ENCODE data around the gene POLR2J2. TPM values are rescaled to one million over a fixed set of nuclear protein-coding genes. Genes with fewer than 3 reads are reported as not detected.
"Not testable (repeated sequence)": the region's sequence is repeated elsewhere in the genome, so short reads cannot be mapped to it uniquely, and the experiment has no call there.

POLR2J2 gene
- total RNA-seq (1.6 TPM in 2 replicates), polyA plus RNA-seq (3.5 and 8.7 TPM in 2 replicates)

GRCh38 chr7:102671166-102671955, at the start of gene POLR2J2:
Gene POLR2J2 (minus strand): TSS chr7:102671663. CDS start chr7:102671601, 62 bp downstream.
- H3K79me2 ChIP-seq; H3K36me3 ChIP-seq (replicated peaks; ENCODE audit: insufficient read depth, low read depth); H3K9me3 ChIP-seq (ENCODE audit: low read depth); H3K4me1 ChIP-seq (ENCODE audit: insufficient read depth); H2AFZ ChIP-seq; H3K27me3 ChIP-seq; H3K9me2 ChIP-seq (replicated peaks; ENCODE audit: insufficient read depth); H4K20me1 ChIP-seq (ENCODE audit: insufficient read depth, poor library complexity, severe bottlenecking): not testable (repeated sequence)
- WGBS (ENCODE audit: low lambda C conversion rate, missing lambda C conversion rate) = 1% methylated on average over 29 of the region's 63 CpGs
- Histone ChIP-seq H3K4me3 (peak within 1 kb of the TSS; percentile 44), H3K4me2 (peak within 1 kb of the TSS; percentile 53), H3K27ac (peak within 1 kb of the TSS; percentile 65)
- peak; percentile 41 for TF ChIP-seq CTCF (IDR thresholded peaks at IDR 0.05; ENCODE audit: poor library complexity)
- DNase-seq (ENCODE audit: low spot score) = peak; percentile 94

- H3K4me2 ChIP-seq; H3K79me2 ChIP-seq; DNase-seq (ENCODE audit: low spot score); H3K27ac ChIP-seq; H3K27me3 ChIP-seq; H3K9me2 ChIP-seq (replicated peaks; ENCODE audit: insufficient read depth); H3K36me3 ChIP-seq (replicated peaks; ENCODE audit: insufficient read depth, low read depth); H3K9me3 ChIP-seq (ENCODE audit: low read depth); H2AFZ ChIP-seq; H3K4me1 ChIP-seq (ENCODE audit: insufficient read depth); H3K4me3 ChIP-seq; H4K20me1 ChIP-seq (ENCODE audit: insufficient read depth, poor library complexity, severe bottlenecking): not testable (repeated sequence)
Observed at GRCh38 chr7:102718491-102718890, 47.0 kb upstream of the POLR2J2 start.

- H4K20me1 ChIP-seq (ENCODE audit: insufficient read depth, poor library complexity, severe bottlenecking); H3K4me2 ChIP-seq; H3K4me1 ChIP-seq (ENCODE audit: insufficient read depth); H3K9me2 ChIP-seq (replicated peaks; ENCODE audit: insufficient read depth); H3K79me2 ChIP-seq; H3K4me3 ChIP-seq; H3K27me3 ChIP-seq; H2AFZ ChIP-seq; H3K27ac ChIP-seq; H3K36me3 ChIP-seq (replicated peaks; ENCODE audit: insufficient read depth, low read depth); DNase-seq (ENCODE audit: low spot score); H3K9me3 ChIP-seq (ENCODE audit: low read depth): not testable (repeated sequence)
- 75% methylated on average over 2 of the region's 3 CpGs for WGBS (ENCODE audit: low lambda C conversion rate, missing lambda C conversion rate)
Observed at GRCh38 chr7:102715718-102716117, 44.3 kb upstream of the POLR2J2 start.

- not testable (repeated sequence) for H3K27ac ChIP-seq; H3K4me2 ChIP-seq; H3K79me2 ChIP-seq; H3K36me3 ChIP-seq (replicated peaks; ENCODE audit: insufficient read depth, low read depth); H3K9me2 ChIP-seq (replicated peaks; ENCODE audit: insufficient read depth); DNase-seq (ENCODE audit: low spot score); H2AFZ ChIP-seq; H3K4me1 ChIP-seq (ENCODE audit: insufficient read depth); H3K4me3 ChIP-seq; H4K20me1 ChIP-seq (ENCODE audit: insufficient read depth, poor library complexity, severe bottlenecking); H3K27me3 ChIP-seq; H3K9me3 ChIP-seq (ENCODE audit: low read depth)
- WGBS (ENCODE audit: low lambda C conversion rate, missing lambda C conversion rate) = 69% methylated on average over 4 of the region's 6 CpGs
Observed at GRCh38 chr7:102714774-102715522, 43.5 kb upstream of the POLR2J2 start.

- not testable (repeated sequence) for H3K9me2 ChIP-seq (replicated peaks; ENCODE audit: insufficient read depth); H3K4me3 ChIP-seq; H3K9me3 ChIP-seq (ENCODE audit: low read depth); H3K4me2 ChIP-seq; H3K4me1 ChIP-seq (ENCODE audit: insufficient read depth); H3K27me3 ChIP-seq; H4K20me1 ChIP-seq (ENCODE audit: insufficient read depth, poor library complexity, severe bottlenecking); H2AFZ ChIP-seq; DNase-seq (ENCODE audit: low spot score); H3K79me2 ChIP-seq; H3K36me3 ChIP-seq (replicated peaks; ENCODE audit: insufficient read depth, low read depth); H3K27ac ChIP-seq
- no CpG with 5 or more reads among the region's 1 CpG for WGBS (ENCODE audit: low lambda C conversion rate, missing lambda C conversion rate)
Observed at GRCh38 chr7:102713691-102714080, 42.2 kb upstream of the POLR2J2 start.

GRCh38 chr7:102713011-102713690, 41.7 kb upstream of the POLR2J2 start:
- not testable (repeated sequence) for DNase-seq (ENCODE audit: low spot score); H3K36me3 ChIP-seq (replicated peaks; ENCODE audit: insufficient read depth, low read depth); H3K4me3 ChIP-seq; H3K9me2 ChIP-seq (replicated peaks; ENCODE audit: insufficient read depth); H3K4me1 ChIP-seq (ENCODE audit: insufficient read depth); H3K79me2 ChIP-seq; H3K27me3 ChIP-seq; H3K27ac ChIP-seq; H3K4me2 ChIP-seq; H2AFZ ChIP-seq; H4K20me1 ChIP-seq (ENCODE audit: insufficient read depth, poor library complexity, severe bottlenecking); H3K9me3 ChIP-seq (ENCODE audit: low read depth)
- 50% methylated on average over 5 of the region's 5 CpGs for WGBS (ENCODE audit: low lambda C conversion rate, missing lambda C conversion rate)

GRCh38 chr7:102698962-102699750, 27.7 kb upstream of the POLR2J2 start:
- not testable (repeated sequence) for H3K4me2 ChIP-seq; H3K36me3 ChIP-seq (replicated peaks; ENCODE audit: insufficient read depth, low read depth); H3K27me3 ChIP-seq; H3K4me1 ChIP-seq (ENCODE audit: insufficient read depth); H3K27ac ChIP-seq; H2AFZ ChIP-seq; H4K20me1 ChIP-seq (ENCODE audit: insufficient read depth, poor library complexity, severe bottlenecking); H3K9me3 ChIP-seq (ENCODE audit: low read depth); DNase-seq (ENCODE audit: low spot score); H3K4me3 ChIP-seq; H3K79me2 ChIP-seq; H3K9me2 ChIP-seq (replicated peaks; ENCODE audit: insufficient read depth)
- WGBS (ENCODE audit: low lambda C conversion rate, missing lambda C conversion rate) = 70% methylated on average over 9 of the region's 9 CpGs
